K562 (cell line): ENCODE data around the gene BEST2. TPM values are rescaled to one million over a fixed set of nuclear protein-coding genes. Genes with fewer than 3 reads are reported as not detected.

Experiments
- ADNP ChIP-seq: fragments of 200-800 bp; sonication (Bioruptor generic); IDR thresholded peaks from 2 replicates; pipeline ENCODE4 v1.6.1; 2016; ENCODE audit warnings: missing genetic modification characterization, missing compliant biosample characterization
- DEAF1 ChIP-seq: fragments of 450-650 bp; formaldehyde crosslinking; IDR thresholded peaks from 2 replicates; pipeline ENCODE4 v1.4.0; 2020; ENCODE audit warnings: mild to moderate bottlenecking, moderate library complexity
- E2F5 ChIP-seq: sonication (generic); formaldehyde crosslinking; IDR thresholded peaks from 2 replicates; pipeline ENCODE4 v1.8.0; 2022; ENCODE audit warnings: mild to moderate bottlenecking, missing genetic modification reagents
- KLF10 ChIP-seq: fragments of 250-450 bp; sonication (Bioruptor Pico); IDR thresholded peaks from 2 replicates; pipeline ENCODE4 v1.6.1; 2021; ENCODE audit warnings: matching md5 sums
- NEUROD1 ChIP-seq: fragments of 150-350 bp; IDR thresholded peaks from 2 replicates; pipeline ENCODE4 v1.6.1; 2014; ENCODE audit warnings: borderline replicate concordance, low read length, low read depth; ENCODE audit not compliant: partially characterized antibody
- NKRF ChIP-seq: fragments of 450-650 bp; IDR thresholded peaks from 2 replicates; pipeline ENCODE4 v1.6.1; 2016; ENCODE audit warnings: borderline replicate concordance
- PML ChIP-seq: IDR thresholded peaks from 2 replicates; pipeline ENCODE4 v1.6.1; 2012; ENCODE audit warnings: low read length, inconsistent platforms
- RBM14 ChIP-seq: fragments of 200-400 bp; formaldehyde crosslinking; IDR thresholded peaks from 2 replicates; pipeline ENCODE4 v1.6.1; 2018; ENCODE audit warnings: low read depth, mild to moderate bottlenecking, low read length, moderate library complexity, borderline replicate concordance; ENCODE audit not compliant: insufficient read depth
- SAFB ChIP-seq: fragments of 200-400 bp; formaldehyde crosslinking; IDR thresholded peaks from 2 replicates; pipeline ENCODE4 v1.6.1; 2017; ENCODE audit warnings: low read depth, low read length, borderline replicate concordance
- TCF7L2 ChIP-seq: fragments of 150-350 bp; IDR thresholded peaks from 2 replicates; pipeline ENCODE4 v1.6.1; 2016; ENCODE audit warnings: low read depth, mild to moderate bottlenecking, low read length, moderate library complexity
- ZBTB9 ChIP-seq: fragments of 450-650 bp; formaldehyde crosslinking; IDR thresholded peaks from 2 replicates; pipeline ENCODE4 v1.4.0; 2020; ENCODE audit warnings: mild to moderate bottlenecking, moderate library complexity
- ZFP36 ChIP-seq: fragments of 150-350 bp; IDR thresholded peaks from 2 replicates; pipeline ENCODE4 v1.6.1; 2018; ENCODE audit warnings: low read length, low read depth; ENCODE audit not compliant: partially characterized antibody
- ZHX1 ChIP-seq: fragments of 150-350 bp; conservative IDR thresholded peaks from 2 replicates; pipeline ENCODE4 v1.6.1; 2014; ENCODE audit warnings: low read length
- ZNF184 ChIP-seq: sonication (generic); formaldehyde crosslinking; IDR thresholded peaks from 2 replicates; pipeline ENCODE4 v1.5.0; 2020; ENCODE audit warnings: missing genetic modification reagents
- ZNF280A ChIP-seq: fragments of 450-650 bp; IDR thresholded peaks from 2 replicates; pipeline ENCODE4 v1.6.1; 2018; ENCODE audit warnings: mild to moderate bottlenecking, low read depth; ENCODE audit not compliant: partially characterized antibody
- polyA plus RNA-seq, 8 experiments: library from polyadenylated mRNA; depleted of rRNA in 4 of 8; stranded (reverse) in 5 of 8; unstranded in 3 of 8; fragments of >200 nt; fragmentation: Nextera tagmentation in 2 of 8; fragmentation: Illumina TruSeq in 1 of 8; extraction: Ambion mirVana in 2 of 8; extraction: Trizol in 1 of 8; gene quantifications; 2 replicates each; pipeline versions ENCODE4 v1.2.1 to v1.2.3, GENCODE V29; 2011 to 2014; ENCODE audit warnings: inconsistent platforms in 1 of 8, missing spikeins in 1 of 8
- total RNA-seq, 7 experiments: library from RNA; depleted of rRNA in 6 of 7; stranded (reverse); fragments of >200 nt in 6 of 7; fragmentation: Illumina TruSeq in 2 of 7; extraction: Trizol in 2 of 7; gene quantifications; 2 replicates each; pipeline versions ENCODE4 v1.2.1 to v1.2.3, GENCODE V29; 2011 to 2021; ENCODE audit warnings: low replicate concordance in 1 of 7

BEST2 gene
- total and polyA plus RNA-seq, 9 of the 15 experiments (the other 6 are each of a cell fraction or from before 2014, with no cell fraction given): not detected

- TF ChIP-seq DEAF1 (CRISPR knock-in tag) (peak; percentile 93), NEUROD1 (peak; percentile 37), TCF7L2 (0 out of 2 replicates have a peak, but pooled peaks have one; percentile 18), NKRF (0 out of 2 replicates have a peak, but pooled peaks have one; percentile 34), ZBTB9 (CRISPR knock-in tag) (no peak), PML (no peak), E2F5 (CRISPR knock-in tag) (no peak), ZFP36 (no peak), ADNP (tag) (no peak), ZNF184 (CRISPR knock-in tag) (no peak), KLF10 (CRISPR knock-in tag) (no peak), RBM14 (no peak), SAFB (no peak), ZNF280A (no peak), ZHX1 (no peak)
These were observed 44.8 kb downstream of the BEST2 start (continued) for GRCh38 chr19:12796146-12797071.
